Right ventricle myocardium superior (tissue), 1 donor: ENCODE data around the gene PMEPA1. TPM values are rescaled to one million over a fixed set of nuclear protein-coding genes. Genes with fewer than 3 reads are reported as not detected.
"Not testable (repeated sequence)": the region's sequence is repeated elsewhere in the genome, so short reads cannot be mapped to it uniquely, and the experiment has no call there.

Source experiments
- ATAC-seq: fragments of 200-7000 bp; cut with Tn5 transposase; one replicate; pipeline ENCODE4 v1.9.1; 2020; ENCODE audit warnings: mild to moderate bottlenecking; ENCODE audit not compliant: poor library complexity
- DNase-seq: peaks from one replicate; pipeline ENCODE4 v3.0.0-alpha.2; 2020
- intact Hi-C: fragments of 100-400 bp; cut with DNase I; formaldehyde crosslinking; loops from one replicate; pipeline ENCODE4 v1.11.2; 2022
- total RNA-seq: library from RNA; stranded (reverse); fragmentation: NEBNext Ultra II Directional; extraction: Animal tissue kit (Norgen Biotek cat#: 25700); gene quantifications from one replicate; pipeline ENCODE4 v1.2.1, GENCODE V29; 2021
- donor health status: DM: no; HTN: yes; CAD: no; lungs with severe emphysema.

PMEPA1 gene
- total RNA-seq, 1 donor from 2014 or later, result 21.5 TPM

- DNase-seq (no peak), ATAC-seq (no peak)
- intact Hi-C loops, result loop anchor here (5.0 kb wide), 1 partner anchor 438 kb away; no protein-coding TSS in a partner anchor
Observed at GRCh38 chr20:57649617-57650015, 60.2 kb downstream of the PMEPA1 start.

- intact Hi-C loops, result no loop called here
- no peak for DNase-seq
- no peak for ATAC-seq
Observed at GRCh38 chr20:57648878-57649616, 60.8 kb downstream of the PMEPA1 start.

GRCh38 chr20:57647933-57648785 lies 61.7 kb downstream of the PMEPA1 start:
- intact Hi-C loops, result no loop called here
- no peak for ATAC-seq
- no peak for DNase-seq

DNA sequence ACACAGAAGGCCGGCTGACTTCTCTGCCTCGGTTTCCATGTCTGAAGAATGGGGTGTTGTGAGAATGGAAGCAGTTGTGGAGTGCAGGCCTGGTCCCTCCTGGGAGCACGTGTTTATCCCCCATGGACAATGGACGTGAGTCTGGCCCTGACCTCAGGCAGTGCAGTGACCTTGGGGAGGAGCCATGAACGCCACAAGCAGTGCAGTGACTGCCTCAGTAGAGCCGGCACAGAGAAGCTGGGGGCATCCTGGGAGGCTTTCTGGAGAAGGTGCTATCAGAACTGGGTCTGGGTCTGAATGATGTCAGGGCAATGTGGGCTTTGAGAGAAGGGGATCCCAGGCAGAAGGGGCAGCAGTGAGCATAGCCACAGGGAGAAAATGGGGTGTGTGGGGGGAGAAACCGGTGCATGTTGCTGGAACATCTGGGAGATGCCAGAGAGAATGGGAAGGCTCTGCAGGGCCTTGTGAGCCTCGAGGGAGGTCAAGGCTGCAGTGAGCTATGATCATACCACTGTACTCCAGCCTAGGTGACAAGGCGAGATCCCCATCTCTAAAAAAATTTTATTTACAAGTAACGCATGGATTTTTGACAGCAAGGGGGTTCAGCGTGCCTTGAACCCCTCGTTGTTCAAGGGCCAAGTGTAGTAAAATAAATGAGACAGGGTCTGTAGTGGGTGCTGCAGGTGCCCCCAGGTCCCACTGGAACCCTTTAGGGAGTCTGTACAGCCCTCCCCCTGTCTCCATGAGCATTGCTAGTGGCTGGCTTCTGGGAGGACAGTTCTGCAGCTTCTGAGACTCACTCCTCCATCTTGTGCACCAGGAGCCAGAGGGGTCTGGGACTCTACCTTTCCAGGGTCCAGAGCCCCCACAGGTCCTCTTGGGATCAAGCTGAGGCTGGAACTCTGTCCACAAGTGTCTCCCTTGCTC lies 62.5 kb downstream of the PMEPA1 start:
- ATAC-seq (no peak), DNase-seq (no peak)
- intact Hi-C loops, result no loop called here

- DNase-seq, result no peak
- ATAC-seq, result no peak
- intact Hi-C loops, result no loop called here
Observed at GRCh38 chr20:57638895-57639236, 70.9 kb downstream of the PMEPA1 start.

DNA sequence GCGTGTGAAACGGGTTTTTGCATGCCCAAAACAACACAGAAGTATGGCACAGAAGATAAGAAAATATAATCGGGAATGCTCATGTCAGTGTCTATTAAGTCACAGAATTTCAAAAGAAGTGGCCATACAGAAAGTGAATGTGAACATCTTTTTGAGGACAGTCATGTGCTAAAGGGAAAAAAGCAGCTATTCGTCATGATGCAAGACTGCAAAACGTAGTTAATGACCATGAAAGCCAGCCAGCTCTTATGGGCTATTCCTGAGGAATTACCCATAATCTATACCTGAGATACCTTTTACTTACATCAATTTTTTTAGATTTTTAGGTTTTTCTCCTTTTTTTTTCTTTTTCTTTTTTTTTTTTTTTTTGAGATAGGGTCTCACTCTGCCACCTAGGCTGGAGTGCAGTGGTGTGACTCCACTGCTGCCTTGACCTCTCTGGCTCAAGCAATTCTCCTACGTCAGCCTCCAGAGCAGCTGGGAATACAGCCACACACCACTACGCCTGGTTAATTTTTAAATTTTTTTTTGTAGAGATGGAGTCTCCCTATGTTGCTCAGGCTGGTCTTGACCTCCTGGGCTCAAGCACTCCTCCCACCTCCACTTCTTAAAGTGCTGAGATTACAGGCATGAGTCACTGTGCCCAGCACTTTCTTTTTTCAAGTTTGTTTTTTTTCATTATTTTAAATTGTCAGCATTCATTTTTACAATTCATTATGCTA lies 71.5 kb downstream of the PMEPA1 start:
- DNase-seq, result no peak
- ATAC-seq, result no peak
- intact Hi-C loops, result no loop called here

GRCh38 chr20:57633945-57634491 lies 75.8 kb downstream of the PMEPA1 start:
- DNase-seq (no peak), ATAC-seq (no peak)
- intact Hi-C loops, result no loop called here

GRCh38 chr20:57632286-57632685 lies 77.5 kb downstream of the PMEPA1 start:
- no peak for DNase-seq
- intact Hi-C loops, result no loop called here
- ATAC-seq, result no peak

GRCh38 chr20:57630061-57630460 lies 79.8 kb downstream of the PMEPA1 start:
- intact Hi-C loops, result no loop called here
- DNase-seq (peak; percentile 39), ATAC-seq (peak; percentile 40)

- ATAC-seq, DNase-seq, intact Hi-C loops: not testable (repeated sequence)
Observed at GRCh38 chr20:57629491-57629901, 80.3 kb downstream of the PMEPA1 start.

- ATAC-seq, intact Hi-C loops: not testable (repeated sequence)
- DNase-seq, result peak; percentile 42
Observed at GRCh38 chr20:57628962-57629308, 80.9 kb downstream of the PMEPA1 start.

GRCh38 chr20:57628047-57628961 lies 81.5 kb downstream of the PMEPA1 start:
- ATAC-seq (peak; percentile 94), DNase-seq (peak; percentile 69)
- intact Hi-C loops, result no loop called here

- ATAC-seq (no peak), DNase-seq (no peak)
- intact Hi-C loops, result no loop called here
Observed at GRCh38 chr20:57627339-57627738, 82.5 kb downstream of the PMEPA1 start.

DNA sequence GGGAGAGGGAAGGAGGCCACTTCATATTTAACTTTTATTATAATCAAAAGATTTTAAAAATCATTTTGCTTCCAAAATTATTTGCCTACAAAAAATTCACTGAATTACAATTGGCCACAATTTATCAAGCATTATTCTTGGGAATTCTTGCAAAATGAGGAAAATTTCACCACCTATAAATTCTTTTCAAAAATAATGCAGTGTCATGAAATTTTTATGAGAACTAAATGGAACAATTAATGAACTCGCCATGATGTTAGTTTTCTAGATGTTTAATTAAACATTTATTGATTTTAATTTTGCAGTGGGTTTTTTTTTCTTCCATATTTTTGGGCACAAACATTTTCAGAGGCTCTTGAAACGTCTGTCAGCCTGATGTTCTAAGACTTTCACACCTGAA lies 83.8 kb downstream of the PMEPA1 start:
- intact Hi-C loops, result no loop called here
- ATAC-seq, result no peak
- no peak for DNase-seq

- intact Hi-C loops, result no loop called here
- DNase-seq (no peak), ATAC-seq (no peak)
Observed at GRCh38 chr20:57625181-57625958, 84.4 kb downstream of the PMEPA1 start.

- DNase-seq, result no peak
- intact Hi-C loops, result no loop called here
- no peak for ATAC-seq
Observed at GRCh38 chr20:57624124-57624523, 85.7 kb downstream of the PMEPA1 start.
